ENCODE measurements around the gene TFR2.

DNA sequence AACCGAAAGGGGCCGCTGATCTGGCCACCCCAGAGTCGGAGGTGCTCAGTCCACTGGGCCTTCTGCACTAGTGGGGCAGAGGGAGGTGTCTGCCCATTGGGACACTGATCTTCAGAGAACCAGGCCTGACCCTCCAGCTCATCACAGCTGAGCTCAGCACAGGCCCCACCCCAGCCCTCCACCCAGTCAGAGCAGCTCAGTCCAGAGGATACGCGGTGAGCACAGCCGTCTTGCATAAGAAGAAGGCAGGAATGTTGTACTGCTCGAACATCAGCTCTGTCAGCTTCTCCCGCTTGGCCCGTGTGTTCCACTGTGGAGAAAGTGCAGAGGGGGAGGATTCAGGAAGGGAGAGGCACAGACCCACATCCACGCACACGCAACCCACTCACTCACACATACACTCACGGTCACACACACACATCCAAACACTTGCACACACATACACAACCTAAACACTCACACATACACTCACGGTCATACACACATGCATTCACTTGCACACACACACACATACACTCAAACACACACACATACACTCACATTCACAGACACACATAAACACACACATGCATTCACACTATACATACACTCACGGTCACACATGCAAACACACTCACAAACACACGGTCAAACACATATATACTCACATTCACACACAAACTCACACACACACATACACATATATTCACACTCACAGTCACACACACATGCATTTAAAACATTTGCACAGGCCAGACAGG, 8.6 kb upstream of the TFR2 start:
- TF ChIP-seq, protein P1, sequence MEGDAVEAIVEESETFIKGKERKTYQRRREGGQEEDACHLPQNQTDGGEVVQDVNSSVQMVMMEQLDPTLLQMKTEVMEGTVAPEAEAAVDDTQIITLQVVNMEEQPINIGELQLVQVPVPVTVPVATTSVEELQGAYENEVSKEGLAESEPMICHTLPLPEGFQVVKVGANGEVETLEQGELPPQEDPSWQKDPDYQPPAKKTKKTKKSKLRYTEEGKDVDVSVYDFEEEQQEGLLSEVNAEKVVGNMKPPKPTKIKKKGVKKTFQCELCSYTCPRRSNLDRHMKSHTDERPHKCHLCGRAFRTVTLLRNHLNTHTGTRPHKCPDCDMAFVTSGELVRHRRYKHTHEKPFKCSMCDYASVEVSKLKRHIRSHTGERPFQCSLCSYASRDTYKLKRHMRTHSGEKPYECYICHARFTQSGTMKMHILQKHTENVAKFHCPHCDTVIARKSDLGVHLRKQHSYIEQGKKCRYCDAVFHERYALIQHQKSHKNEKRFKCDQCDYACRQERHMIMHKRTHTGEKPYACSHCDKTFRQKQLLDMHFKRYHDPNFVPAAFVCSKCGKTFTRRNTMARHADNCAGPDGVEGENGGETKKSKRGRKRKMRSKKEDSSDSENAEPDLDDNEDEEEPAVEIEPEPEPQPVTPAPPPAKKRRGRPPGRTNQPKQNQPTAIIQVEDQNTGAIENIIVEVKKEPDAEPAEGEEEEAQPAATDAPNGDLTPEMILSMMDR (IDR thresholded peaks at IDR 0.05), result no peak
- TF ChIP-seq POLR2A (IDR thresholded peaks at IDR 0.05; ENCODE audit: low read depth), result no peak
- no peak for TF ChIP-seq EP300 (IDR thresholded peaks at IDR 0.05)
- no peak for TF ChIP-seq POLR2AphosphoS5 (IDR thresholded peaks at IDR 0.05)
